Natural killer cell treated with Interleukin-12 subunit alpha and Interleukin-12 subunit beta and Interleukin-15 and Interleukin-18, amount 100 ng/mL, for 72 hours (primary cell): Measurements from ENCODE around the gene EP400. TPM values are rescaled to one million over a fixed set of nuclear protein-coding genes. Genes with fewer than 3 reads are reported as not detected.

Experiments used
- ATAC-seq, 2 donors: fragments of 150-1000 bp; cut with Tn5 transposase in 1 of 2; sonication (Bioruptor Pico), chemical (Tn5 transposase) in 1 of 2; 2 replicates each; pipeline ENCODE4 v1.10.0; 2021
- DNase-seq: peaks from one replicate; pipeline ENCODE4 v3.0.0; 2022; ENCODE audit warnings: low spot score
- H3K27ac Mint-ChIP-seq, 2 donors: 1 replicate in 1 of 2; 2 replicates in 1 of 2; pipeline ENCODE4 v1.8.0; 2022; ENCODE audit warnings: mixed read lengths in 2 of 2, mild to moderate bottlenecking in 1 of 2, moderate library complexity in 1 of 2
- H3K27me3 Mint-ChIP-seq, 2 donors: 1 replicate in 1 of 2; 2 replicates in 1 of 2; pipeline ENCODE4 v1.8.0; 2022; ENCODE audit warnings: mixed read lengths in 2 of 2
- H3K36me3 Mint-ChIP-seq: one replicate; pipeline ENCODE4 v1.8.0; 2022; ENCODE audit warnings: mixed read lengths
- H3K4me1 Mint-ChIP-seq, 2 donors: 1 replicate in 1 of 2; 2 replicates in 1 of 2; pipeline ENCODE4 v1.8.0; 2022; ENCODE audit warnings: low read depth in 2 of 2, mixed read lengths in 2 of 2, mild to moderate bottlenecking in 1 of 2
- H3K4me3 Mint-ChIP-seq: one replicate; pipeline ENCODE4 v1.8.0; 2022; ENCODE audit warnings: mixed read lengths
- H3K9me3 Mint-ChIP-seq: 2 replicates; pipeline ENCODE4 v1.8.0; 2022; ENCODE audit warnings: mixed read lengths
- total RNA-seq, 2 donors: library from RNA; stranded (reverse); gene quantifications; one replicate each; pipeline ENCODE4 v1.2.3, GENCODE V29; 2022

The EP400 gene
- total RNA-seq = 100 to 1,000 TPM in 1 of 2 donors, 10 to 100 TPM in 1; 53.5 to 106 TPM

GRCh38 chr12:131949431-131950181 is at the start of gene EP400:
Gene EP400 (plus strand): TSS chr12:131949942. CDS start chr12:131960620, 10,678 bp downstream.
- peak; percentile 98 for DNase-seq
- H3K9me3 Mint-ChIP-seq = no peaks in the 10 kb centered on the region
- no peaks in the 10 kb centered on the region for H3K27me3 Mint-ChIP-seq
- no peaks in the 10 kb centered on the region for H3K36me3 Mint-ChIP-seq
- peak within 1 kb of the TSS; percentile 89 for H3K4me3 Mint-ChIP-seq
- H3K4me1 Mint-ChIP-seq = peaks cover 24 to 27% of the 10 kb centered on the region in 2 donors
- H3K27ac Mint-ChIP-seq = peak within 1 kb of the TSS; percentile 81 to 84
- ATAC-seq = peak; percentile 97 to 98

GRCh38 chr12:131900397-131900796 is 49.3 kb upstream of the EP400 start:
- Mint-ChIP-seq H3K9me3 (no peaks in the 10 kb centered on the region), H3K27ac (no peak overlapping the region), H3K36me3 (no peaks in the 10 kb centered on the region), H3K4me3 (no peak overlapping the region), H3K27me3 (no peaks in the 10 kb centered on the region), H3K4me1 (peaks cover 4 to 14% of the 10 kb centered on the region in 2 donors)
- ATAC-seq = no peak
- DNase-seq = no peak

- no peak overlapping the region for H3K27ac Mint-ChIP-seq
- H3K4me1 Mint-ChIP-seq = peaks cover 0 to 13% of the 10 kb centered on the region in 2 donors
Observed at GRCh38 chr12:131901431-131902331, 48.1 kb upstream of the EP400 start.

GRCh38 chr12:131902332-131903241 is 47.2 kb upstream of the EP400 start:
- H3K27ac Mint-ChIP-seq = no peak overlapping the region
- H3K9me3 Mint-ChIP-seq = no peaks in the 10 kb centered on the region
- H3K36me3 Mint-ChIP-seq = no peaks in the 10 kb centered on the region
- ATAC-seq (no peak), DNase-seq (no peak)
- H3K4me3 Mint-ChIP-seq = no peak overlapping the region
- peaks cover 0 to 13% of the 10 kb centered on the region in 2 donors for H3K4me1 Mint-ChIP-seq
- no peaks in the 10 kb centered on the region for H3K27me3 Mint-ChIP-seq

More at GRCh38 chr12:131901431-131902331, 48.1 kb upstream of the EP400 start:
- Mint-ChIP-seq H3K4me3 (no peak overlapping the region), H3K9me3 (no peaks in the 10 kb centered on the region), H3K36me3 (no peaks in the 10 kb centered on the region), H3K27me3 (no peaks in the 10 kb centered on the region)
- no peak for DNase-seq
- no peak for ATAC-seq

- Mint-ChIP-seq H3K4me3 (no peak overlapping the region), H3K36me3 (no peaks in the 10 kb centered on the region), H3K4me1 (peaks cover 0 to 13% of the 10 kb centered on the region in 2 donors), H3K27ac (no peak overlapping the region), H3K27me3 (no peaks in the 10 kb centered on the region), H3K9me3 (no peaks in the 10 kb centered on the region)
- ATAC-seq = no peak
- no peak for DNase-seq
Observed at GRCh38 chr12:131903270-131904255, 46.2 kb upstream of the EP400 start.

- no peaks in the 10 kb centered on the region for H3K27me3 Mint-ChIP-seq
- H3K9me3 Mint-ChIP-seq = no peaks in the 10 kb centered on the region
- ATAC-seq (no peak), DNase-seq (no peak)
- no peaks in the 10 kb centered on the region for H3K36me3 Mint-ChIP-seq
- peaks cover 0 to 13% of the 10 kb centered on the region in 2 donors for H3K4me1 Mint-ChIP-seq
- H3K4me3 Mint-ChIP-seq = no peak overlapping the region
- no peak overlapping the region for H3K27ac Mint-ChIP-seq
Observed at GRCh38 chr12:131904346-131904745, 45.4 kb upstream of the EP400 start.

- ATAC-seq = no peak
- H3K27ac Mint-ChIP-seq = no peak overlapping the region
- peaks cover 0 to 11% of the 10 kb centered on the region in 2 donors for H3K4me1 Mint-ChIP-seq
- H3K4me3 Mint-ChIP-seq = no peak overlapping the region
- no peaks in the 10 kb centered on the region for H3K9me3 Mint-ChIP-seq
- H3K27me3 Mint-ChIP-seq = no peaks in the 10 kb centered on the region
- DNase-seq = no peak
- H3K36me3 Mint-ChIP-seq = no peaks in the 10 kb centered on the region
Observed at GRCh38 chr12:131905081-131905629, 44.6 kb upstream of the EP400 start.

- H3K4me1 Mint-ChIP-seq = peaks cover 0 to 9% of the 10 kb centered on the region in 2 donors
Observed at GRCh38 chr12:131905630-131906091, 44.1 kb upstream of the EP400 start.

GRCh38 chr12:131907379-131908091 is 42.2 kb upstream of the EP400 start:
- ATAC-seq = no peak
- H3K4me1 Mint-ChIP-seq = peaks cover 0 to 4% of the 10 kb centered on the region in 2 donors
- DNase-seq = no peak
- H3K36me3 Mint-ChIP-seq = no peaks in the 10 kb centered on the region
- H3K27me3 Mint-ChIP-seq = no peaks in the 10 kb centered on the region
- no peaks in the 10 kb centered on the region for H3K9me3 Mint-ChIP-seq
- H3K4me3 Mint-ChIP-seq = no peak overlapping the region
- no peak overlapping the region for H3K27ac Mint-ChIP-seq

More at GRCh38 chr12:131905630-131906091, 44.1 kb upstream of the EP400 start:
- Mint-ChIP-seq H3K4me3 (no peak overlapping the region), H3K27ac (no peak overlapping the region), H3K9me3 (no peaks in the 10 kb centered on the region), H3K27me3 (no peaks in the 10 kb centered on the region), H3K36me3 (no peaks in the 10 kb centered on the region)
- ATAC-seq = no peak
- no peak for DNase-seq

GRCh38 chr12:131908092-131909080 is 41.4 kb upstream of the EP400 start:
- Mint-ChIP-seq H3K4me3 (no peak overlapping the region), H3K4me1 (peaks cover 0 to 4% of the 10 kb centered on the region in 2 donors), H3K27me3 (no peaks in the 10 kb centered on the region), H3K9me3 (no peaks in the 10 kb centered on the region), H3K36me3 (no peaks in the 10 kb centered on the region), H3K27ac (no peak overlapping the region)
- no peak for ATAC-seq
- no peak for DNase-seq
